RPMI7951 (cell line): ENCODE results near the gene NDUFA9. TPM values are rescaled to one million over a fixed set of nuclear protein-coding genes. Genes with fewer than 3 reads are reported as not detected.

ENCODE experiments used
- DNase-seq: peaks from one replicate; pipeline ENCODE4 v3.0.0-alpha.2; 2012; ENCODE audit warnings: low read depth
- total RNA-seq: library from RNA; depleted of rRNA; stranded (reverse); fragments of >200 nt; shearing (Covaris generic); gene quantifications from 2 replicates; pipeline ENCODE4 v1.2.3, GENCODE V29; 2014; rRNA removed

Gene NDUFA9
- 59.3 and 83.0 TPM in 2 replicates for total RNA-seq

GRCh38 chr12:4648501-4649357 is at the start of gene NDUFA9, which contains the start of gene AKAP3:
Gene NDUFA9, plus strand, starts transcription at chr12:4649114. Its CDS starts 13 bp downstream, at chr12:4649127.
Gene AKAP3, minus strand, starts transcription at chr12:4649051. Its CDS starts 10,855 bp downstream, at chr12:4638196.
- peak; percentile 77 for DNase-seq

- DNase-seq, result no peak
Observed at GRCh38 chr12:4603421-4603820, 45.5 kb upstream of the NDUFA9 start.

- no peak for DNase-seq
Observed at GRCh38 chr12:4603946-4604345, 45.0 kb upstream of the NDUFA9 start.

GRCh38 chr12:4604684-4605193 is 44.2 kb upstream of the NDUFA9 start:
- peak; percentile 81 for DNase-seq

GRCh38 chr12:4607056-4607455 is 41.9 kb upstream of the NDUFA9 start:
- DNase-seq, result no peak

- DNase-seq, result no peak
Observed at GRCh38 chr12:4609071-4609470, 39.8 kb upstream of the NDUFA9 start.

GRCh38 chr12:4610481-4610880 is 38.4 kb upstream of the NDUFA9 start:
- no peak for DNase-seq

GRCh38 chr12:4615667-4616066 is 33.2 kb upstream of the NDUFA9 start:
- no peak for DNase-seq

GRCh38 chr12:4621511-4621910 is 27.4 kb upstream of the NDUFA9 start:
- no peak for DNase-seq

GRCh38 chr12:4626543-4626942 is 22.4 kb upstream of the NDUFA9 start:
- DNase-seq, result peak; percentile 32

- DNase-seq, result peak; percentile 54
Observed at GRCh38 chr12:4628406-4628805, 20.5 kb upstream of the NDUFA9 start.

- no peak for DNase-seq
Observed at GRCh38 chr12:4630262-4630661, 18.7 kb upstream of the NDUFA9 start.

GRCh38 chr12:4643747-4644146 is 5.2 kb upstream of the NDUFA9 start:
- no peak for DNase-seq

GRCh38 chr12:4645023-4645422 is 3.9 kb upstream of the NDUFA9 start:
- no peak for DNase-seq

- peak; percentile 4 for DNase-seq
Observed at GRCh38 chr12:4648104-4648500, 812 bp upstream of the NDUFA9 start.

- no peak for DNase-seq
Observed at GRCh38 chr12:4649358-4649661, 396 bp downstream of the NDUFA9 start.

- DNase-seq, result no peak
Observed at GRCh38 chr12:4653257-4653656, 4.3 kb downstream of the NDUFA9 start.

- no peak for DNase-seq
Observed at GRCh38 chr12:4653691-4654090, 4.8 kb downstream of the NDUFA9 start.

GRCh38 chr12:4663971-4664505 is 15.1 kb downstream of the NDUFA9 start:
- DNase-seq, result peak; percentile 54

- DNase-seq, result no peak
Observed at GRCh38 chr12:4665236-4665635, 16.3 kb downstream of the NDUFA9 start.

GRCh38 chr12:4679711-4680110 is 30.8 kb downstream of the NDUFA9 start:
- no peak for DNase-seq

- DNase-seq, result no peak
Observed at GRCh38 chr12:4681732-4682131, 32.8 kb downstream of the NDUFA9 start.

- DNase-seq, result no peak
Observed at GRCh38 chr12:4685317-4685716, 36.4 kb downstream of the NDUFA9 start.
